HepG2 (cell line): ENCODE results near the gene F12. TPM values are rescaled to one million over a fixed set of nuclear protein-coding genes. Genes with fewer than 3 reads are reported as not detected.

Source experiments
- ATAC-seq: fragments of 200-7000 bp; cut with Tn5 transposase; 3 replicates; pipeline ENCODE4 v1.9.1; 2020; ENCODE audit warnings: mild to moderate bottlenecking, moderate library complexity
- BruUV-seq: library from RNA; stranded (reverse); fragments of 400-500 nt; replicated peaks from 2 replicates; lab custom pipeline; 2021; lab: Mats Ljungman, UMichigan
- CTCF ChIA-PET: fragments of 300-600 bp; formaldehyde crosslinking; extraction: SDS; loops from one replicate; lab custom pipeline; 2021; ENCODE audit warnings: low total read pairs, inconsistent platforms, low intra/inter-chr PET ratio; lab: Yijun Ruan, JAX
- POLR2A ChIA-PET: fragments of 350-600 bp; sonication (Branson Sonifier 250); formaldehyde crosslinking; loops from one replicate; lab custom pipeline; 2020; ENCODE audit warnings: antibody characterized with exemption, inconsistent platforms; lab: Yijun Ruan, JAX
- DNase-seq: peaks from one replicate; pipeline ENCODE4 v3.0.0-alpha.2; 2015; ENCODE audit warnings: low spot score
- FAIRE-seq: peaks from 3 replicates; lab custom pipeline; 2011; peaks lifted over from hg19 to GRCh38; lab: Jason Lieb, UNC
- H2AFZ ChIP-seq: one replicate; pipeline ENCODE4 v1.6.1; 2011; ENCODE audit warnings: low read length, inconsistent platforms
- H3K27ac ChIP-seq: fragments of 300-600 bp; 3 replicates; pipeline ENCODE4 v1.8.0; 2011; ENCODE audit warnings: mixed run types, mild to moderate bottlenecking, mixed read lengths, low read length, inconsistent platforms; ENCODE audit not compliant: insufficient read depth; ENCODE audit errors: extremely low read length
- H3K27me3 ChIP-seq, 2 experiments: fragments of 200-600 bp in 1 of 2; 2 replicates in 1 of 2; 3 replicates in 1 of 2; pipeline versions ENCODE4 v1.6.0 to v1.8.0; 2011; ENCODE audit warnings: low read length in 2 of 2, mild to moderate bottlenecking in 2 of 2, moderate library complexity in 2 of 2, inconsistent platforms in 1 of 2; ENCODE audit not compliant: insufficient read depth in 2 of 2, control insufficient read depth in 1 of 2
- H3K36me3 ChIP-seq, 2 experiments: fragments of 200-600 bp in 1 of 2; replicated peaks in 1 of 2; 2 replicates in 1 of 2; 3 replicates in 1 of 2; pipeline versions ENCODE4 v1.5.1 to v1.8.0; 2011; ENCODE audit warnings: low read length in 2 of 2, inconsistent platforms in 1 of 2; ENCODE audit not compliant: insufficient read depth in 2 of 2, control insufficient read depth in 1 of 2
- H3K4me1 ChIP-seq: 2 replicates; pipeline ENCODE4 v1.5.1; 2012; ENCODE audit warnings: low read length, inconsistent platforms; ENCODE audit not compliant: insufficient read depth
- H3K4me2 ChIP-seq: 2 replicates; pipeline ENCODE4 v1.6.0; 2011; ENCODE audit warnings: low read depth, low read length, inconsistent platforms
- H3K4me3 ChIP-seq, 3 experiments: fragments of 200-600 bp in 1 of 3; sonication (generic), shearing (Covaris generic) in 1 of 3; replicated peaks in 1 of 3; 2 replicates each; pipeline ENCODE4 v1.5.1; 2011 to 2016; ENCODE audit warnings: low read length in 3 of 3, inconsistent platforms in 2 of 3, low read depth in 2 of 3, mild to moderate bottlenecking in 2 of 3, control low read depth in 1 of 3, mixed read lengths in 1 of 3; ENCODE audit not compliant: insufficient read depth in 1 of 3
- H3K79me2 ChIP-seq: one replicate; pipeline ENCODE4 v1.6.1; 2011; ENCODE audit warnings: low read length, inconsistent platforms; ENCODE audit not compliant: insufficient read depth
- H3K9ac ChIP-seq: 2 replicates; pipeline ENCODE4 v1.6.0; 2011; ENCODE audit warnings: mild to moderate bottlenecking, low read depth, low read length, inconsistent platforms; ENCODE audit not compliant: insufficient read depth
- H3K9me3 ChIP-seq: 2 replicates; pipeline ENCODE4 v1.5.1; 2012; ENCODE audit warnings: mild to moderate bottlenecking, low read length
- H4K20me1 ChIP-seq: 2 replicates; pipeline ENCODE4 v1.6.0; 2011; ENCODE audit warnings: inconsistent platforms, mild to moderate bottlenecking, low read length, moderate library complexity; ENCODE audit not compliant: insufficient read depth
- CCDC6 ChIP-seq: sonication (generic); formaldehyde crosslinking; IDR thresholded peaks from 2 replicates; pipeline ENCODE4 v1.8.1; 2022; ENCODE audit warnings: mild to moderate bottlenecking, missing genetic modification reagents, moderate library complexity
- FOXA1 ChIP-seq, 2 experiments: fragments of 450-650 bp in 1 of 2; sonication (generic) in 1 of 2; formaldehyde crosslinking in 1 of 2; IDR thresholded peaks; 2 replicates each; pipeline versions ENCODE4 v1.4.0 to v1.6.1; 2016 to 2020; ENCODE audit warnings: missing genetic modification reagents in 1 of 2
- PHF5A ChIP-seq: IDR thresholded peaks from one replicate; pipeline ENCODE4 v1.6.1; 2018; ENCODE audit warnings: low read depth, missing genetic modification reagents; ENCODE audit not compliant: unreplicated experiment
- REL ChIP-seq: sonication (generic); formaldehyde crosslinking; conservative IDR thresholded peaks from 2 replicates; pipeline ENCODE4 v1.8.0; 2022; ENCODE audit warnings: mild to moderate bottlenecking, missing genetic modification reagents, moderate library complexity
- YY1 ChIP-seq: IDR thresholded peaks from 2 replicates; pipeline ENCODE4 v1.6.1; 2011; ENCODE audit warnings: low read length, low read depth, moderate library complexity, mild to moderate bottlenecking; ENCODE audit not compliant: insufficient read depth, insufficient replicate concordance
- ZBTB3 ChIP-seq: sonication (generic); formaldehyde crosslinking; IDR thresholded peaks from 2 replicates; pipeline ENCODE4 v1.4.0; 2020; ENCODE audit warnings: low read depth, mild to moderate bottlenecking, moderate library complexity, missing genetic modification reagents, borderline replicate concordance
- ZNF609 ChIP-seq: sonication (generic); formaldehyde crosslinking; IDR thresholded peaks from 2 replicates; pipeline ENCODE4 v1.4.0; 2020; ENCODE audit warnings: mild to moderate bottlenecking, missing genetic modification reagents, borderline replicate concordance
- ZNF784 ChIP-seq: sonication (generic); formaldehyde crosslinking; IDR thresholded peaks from 2 replicates; pipeline ENCODE4 v1.5.1; 2020; ENCODE audit warnings: missing genetic modification reagents, mild to moderate bottlenecking, borderline replicate concordance
- ZNF841 ChIP-seq: sonication (generic); formaldehyde crosslinking; IDR thresholded peaks from 2 replicates; pipeline ENCODE4 v1.8.1; 2023; ENCODE audit warnings: missing genetic modification reagents, borderline replicate concordance
- ZNF850 ChIP-seq: sonication (generic); formaldehyde crosslinking; conservative IDR thresholded peaks from 2 replicates; pipeline ENCODE4 v1.9.0; 2021; ENCODE audit warnings: mild to moderate bottlenecking, missing genetic modification reagents
- WGBS: methylation state at CpG from one replicate; pipeline ENCODE4 v1.1.6; 2017; ENCODE audit warnings: low lambda C conversion rate; 5-methylcytosine and 5-hydroxymethylcytosine counted together
- in situ Hi-C: cut with HindIII; loops from 2 replicates; pipeline ENCODE4 v1.10.0; 2017; ENCODE audit warnings: low pct_unique_long_range_greater_than_20kb; ENCODE audit not compliant: extremely low pct_ligation_motif_present
- intact Hi-C: fragments of 100-400 bp; cut with micrococcal nuclease; formaldehyde crosslinking; loops from one replicate; pipeline ENCODE4 v1.10.0; 2022; ENCODE audit not compliant: unreplicated experiment
- polyA plus RNA-seq, 8 experiments: library from polyadenylated mRNA; depleted of rRNA in 3 of 8; stranded (reverse) in 7 of 8; unstranded in 1 of 8; fragments of >200 nt; fragmentation: Illumina TruSeq in 4 of 8; extraction: Trizol in 4 of 8; gene quantifications; 2 replicates each; pipeline versions ENCODE4 v1.2.1 to v1.2.3, GENCODE V29; 2011 to 2016; ENCODE audit warnings: low read depth in 4 of 8, missing spikeins in 1 of 8, mixed read lengths in 1 of 8; ENCODE audit not compliant: insufficient read depth in 1 of 8
- total RNA-seq, 5 experiments: library from RNA; depleted of rRNA; stranded (reverse); fragments of >200 nt; fragmentation: Illumina TruSeq; extraction: Trizol; gene quantifications; 2 replicates each; pipeline ENCODE4 v1.2.3, GENCODE V29; 2016; ENCODE audit warnings: low read depth in 1 of 5

Gene F12
- total and polyA plus RNA-seq, 2 of the 13 experiments (the other 11 are each of a cell fraction or from before 2014, with no cell fraction given) = 2.5 to 3.0 TPM

GRCh38 chr5:177396807-177397206 is 12.6 kb downstream of the F12 start:
- in situ Hi-C loops = no loop called here
- no peaks in the 10 kb centered on the region for H4K20me1 ChIP-seq
- H3K36me3 ChIP-seq = no peaks in the 10 kb centered on the region
- ChIA-PET POLR2A (no interaction called here), CTCF (no interaction called here)
- no peak for DNase-seq
- no peak overlapping the region for H3K4me3 ChIP-seq
- FAIRE-seq = no peak
- 93% methylated on average over 3 of the region's 10 CpGs for WGBS
- no peak overlapping the region for H2AFZ ChIP-seq
- intact Hi-C loops = no loop called here
- no peaks in the 10 kb centered on the region for H3K79me2 ChIP-seq
- H3K27ac ChIP-seq = no peak overlapping the region
- peaks cover 3 to 45% of the 10 kb centered on the region in 2 experiments; a peak in 3 of 5 replicates for H3K27me3 ChIP-seq
- ATAC-seq = no peak
- H3K4me2 ChIP-seq = no peak overlapping the region
- 0 out of 2 replicates have a peak, but pooled peaks cover under 1% of the 10 kb centered on the region for H3K4me1 ChIP-seq
- no peak overlapping the region for H3K9ac ChIP-seq
- TF ChIP-seq CCDC6 (CRISPR knock-in tag) = no peak
- no TSS peak for BruUV-seq
- H3K9me3 ChIP-seq = no peaks in the 10 kb centered on the region

GRCh38 chr5:177396078-177396477 is 13.3 kb downstream of the F12 start:
- CTCF ChIA-PET = no interaction called here
- H3K9ac ChIP-seq = no peak overlapping the region
- TF ChIP-seq ZBTB3 (no peak), PHF5A (CRISPR knock-in tag) (no peak), FOXA1 (IDR thresholded peaks at IDR 0.05) (no peak), FOXA1 (CRISPR knock-in tag; IDR thresholded peaks at IDR 0.05) (no peak), ZNF609 (no peak), ZNF850 (CRISPR knock-in tag) (no peak), REL (CRISPR knock-in tag) (no peak), ZNF841 (CRISPR knock-in tag) (no peak), YY1 (no peak), ZNF784 (CRISPR knock-in tag) (no peak)

More at GRCh38 chr5:177396078-177396477, 13.3 kb downstream of the F12 start:
- Histone ChIP-seq H3K79me2 (no peaks in the 10 kb centered on the region), H4K20me1 (no peaks in the 10 kb centered on the region), H3K4me2 (no peak overlapping the region), H3K9me3 (no peaks in the 10 kb centered on the region), H3K27me3 (peaks cover 5 to 45% of the 10 kb centered on the region in 2 experiments; a peak in 3 of 5 replicates), H3K4me3 (no peak overlapping the region), H3K36me3 (no peaks in the 10 kb centered on the region), H3K27ac (no peak overlapping the region), H2AFZ (no peak overlapping the region), H3K4me1 (peaks cover 8% of the 10 kb centered on the region)
- 100% methylated on average over 1 of the region's 8 CpGs for WGBS
- DNase-seq (no peak), ATAC-seq (no peak), FAIRE-seq (no peak)
- in situ Hi-C loops (no loop called here), intact Hi-C loops (no loop called here)
- POLR2A ChIA-PET = no interaction called here
- BruUV-seq = no TSS peak
